Measurements from ENCODE around the gene AKR1B15.

The AKR1B15 gene

DNA sequence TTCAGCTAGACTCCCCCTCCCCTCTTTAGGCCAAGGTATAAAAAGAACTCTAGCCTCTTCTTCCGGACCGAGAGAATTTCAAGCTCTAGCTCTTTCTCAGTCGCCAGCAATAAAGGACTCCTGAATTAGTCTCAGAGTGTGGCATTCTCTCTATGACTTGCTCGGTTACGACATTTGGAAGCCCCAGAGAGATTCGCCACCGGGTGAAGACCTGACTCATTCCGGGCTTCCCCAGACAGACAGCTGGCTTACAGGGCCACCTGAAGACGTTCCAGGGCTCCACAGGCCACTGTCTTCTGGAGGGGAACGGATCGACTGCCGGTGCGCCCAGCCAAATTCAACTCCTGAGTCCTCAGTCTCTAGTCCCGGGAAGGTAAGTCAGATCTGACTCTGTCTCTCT, at the start of gene AKR1B15:
Gene AKR1B15, plus strand, starts transcription at position 234 of the 400 bp plus-strand sequence. CDS start 15,510 bp downstream, outside the sequence.
- H3K27ac ChIP-seq: no peak within 1 kb of the TSS
- TF ChIP-seq, protein P1, sequence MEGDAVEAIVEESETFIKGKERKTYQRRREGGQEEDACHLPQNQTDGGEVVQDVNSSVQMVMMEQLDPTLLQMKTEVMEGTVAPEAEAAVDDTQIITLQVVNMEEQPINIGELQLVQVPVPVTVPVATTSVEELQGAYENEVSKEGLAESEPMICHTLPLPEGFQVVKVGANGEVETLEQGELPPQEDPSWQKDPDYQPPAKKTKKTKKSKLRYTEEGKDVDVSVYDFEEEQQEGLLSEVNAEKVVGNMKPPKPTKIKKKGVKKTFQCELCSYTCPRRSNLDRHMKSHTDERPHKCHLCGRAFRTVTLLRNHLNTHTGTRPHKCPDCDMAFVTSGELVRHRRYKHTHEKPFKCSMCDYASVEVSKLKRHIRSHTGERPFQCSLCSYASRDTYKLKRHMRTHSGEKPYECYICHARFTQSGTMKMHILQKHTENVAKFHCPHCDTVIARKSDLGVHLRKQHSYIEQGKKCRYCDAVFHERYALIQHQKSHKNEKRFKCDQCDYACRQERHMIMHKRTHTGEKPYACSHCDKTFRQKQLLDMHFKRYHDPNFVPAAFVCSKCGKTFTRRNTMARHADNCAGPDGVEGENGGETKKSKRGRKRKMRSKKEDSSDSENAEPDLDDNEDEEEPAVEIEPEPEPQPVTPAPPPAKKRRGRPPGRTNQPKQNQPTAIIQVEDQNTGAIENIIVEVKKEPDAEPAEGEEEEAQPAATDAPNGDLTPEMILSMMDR (conservative IDR thresholded peaks at IDR 0.05): no peak

DNA sequence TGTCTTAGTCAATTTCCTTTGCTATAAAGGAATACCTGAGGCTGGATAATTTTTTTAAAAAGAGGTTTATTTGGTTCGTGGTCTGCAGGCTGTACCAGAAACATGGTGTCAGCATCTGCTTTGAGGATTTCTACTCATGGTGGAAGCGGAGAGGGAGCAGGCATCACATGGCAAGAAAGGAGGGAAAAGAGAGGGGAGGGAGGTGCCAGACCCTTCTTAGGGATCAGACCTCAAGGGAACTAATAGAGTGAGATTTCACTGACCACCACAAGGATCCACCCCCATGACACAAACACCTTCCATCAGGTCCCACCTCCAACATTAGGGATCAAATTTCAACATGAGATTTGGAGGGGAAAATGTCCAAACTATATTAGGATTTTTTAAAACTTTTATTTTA, 48.5 kb upstream of the AKR1B15 start:
- TF ChIP-seq, protein P1 (conservative IDR thresholded peaks at IDR 0.05): no peak

DNA sequence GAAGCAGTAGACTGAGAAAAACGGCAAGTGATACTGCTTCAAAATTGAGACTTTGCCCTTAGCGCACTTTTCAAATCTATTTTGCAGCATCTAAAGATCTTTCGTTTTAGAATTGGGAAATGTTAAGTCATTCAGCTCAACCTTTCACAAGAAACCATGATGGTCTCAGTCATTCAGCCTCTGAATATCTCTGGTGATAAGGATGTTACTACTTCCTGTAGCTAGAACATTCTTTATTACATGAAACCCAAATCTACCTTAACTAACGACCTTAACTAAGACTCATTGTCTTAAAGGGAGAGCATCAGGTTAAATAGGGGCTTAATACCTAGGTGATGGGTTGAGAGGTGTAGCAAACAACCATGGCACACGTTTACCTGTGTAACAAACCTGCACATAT, 47.9 kb upstream of the AKR1B15 start:
- TF ChIP-seq, protein P1 (conservative IDR thresholded peaks at IDR 0.05): no peak
- no peak overlapping the region for H3K27ac ChIP-seq

More for the DNA sequence above, 48.5 kb upstream of the AKR1B15 start:
- H3K27ac ChIP-seq: no peak overlapping the region

DNA sequence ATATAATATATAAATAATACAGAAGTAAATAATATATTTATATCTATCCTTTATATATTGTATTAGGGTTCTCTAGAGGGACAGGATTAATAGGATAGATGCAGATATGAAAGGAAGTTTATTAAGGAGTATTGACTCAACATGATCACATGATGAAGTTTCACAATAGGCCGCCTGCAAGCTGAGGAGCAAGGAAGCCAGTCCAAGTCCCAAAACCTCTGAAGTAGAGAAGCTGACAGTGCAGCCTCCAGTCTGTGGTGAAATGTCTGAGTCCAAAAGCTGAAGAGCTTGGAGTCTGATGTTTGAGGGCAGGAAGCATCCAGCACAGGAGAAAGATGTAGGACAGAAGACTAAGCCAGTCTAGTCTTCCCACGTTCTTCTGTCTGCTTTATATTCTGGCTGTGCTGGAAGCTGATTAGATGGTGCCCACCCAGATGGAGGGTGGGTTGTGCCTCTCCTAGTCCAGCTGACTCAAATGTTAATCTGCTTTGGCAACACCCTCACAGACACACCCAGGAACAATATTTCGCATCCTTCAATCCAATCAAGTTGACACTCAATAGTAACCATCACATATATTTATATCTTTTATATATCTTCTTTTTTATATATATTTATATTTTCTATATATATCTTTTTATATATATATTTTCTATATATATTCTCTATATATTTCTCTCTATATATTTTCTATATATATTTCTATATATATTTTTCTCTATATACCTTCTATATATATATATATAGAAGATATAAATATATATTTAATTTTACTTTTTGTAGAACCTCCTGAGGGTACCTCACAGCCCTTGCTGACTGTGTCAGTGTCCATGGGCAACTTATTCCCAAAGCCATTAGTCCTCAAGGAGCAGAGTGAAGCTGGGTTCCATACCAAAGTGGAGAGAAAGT, 46.2 kb upstream of the AKR1B15 start:
- H3K27ac ChIP-seq: no peak overlapping the region
- TF ChIP-seq, protein P1 (conservative IDR thresholded peaks at IDR 0.05): no peak

DNA sequence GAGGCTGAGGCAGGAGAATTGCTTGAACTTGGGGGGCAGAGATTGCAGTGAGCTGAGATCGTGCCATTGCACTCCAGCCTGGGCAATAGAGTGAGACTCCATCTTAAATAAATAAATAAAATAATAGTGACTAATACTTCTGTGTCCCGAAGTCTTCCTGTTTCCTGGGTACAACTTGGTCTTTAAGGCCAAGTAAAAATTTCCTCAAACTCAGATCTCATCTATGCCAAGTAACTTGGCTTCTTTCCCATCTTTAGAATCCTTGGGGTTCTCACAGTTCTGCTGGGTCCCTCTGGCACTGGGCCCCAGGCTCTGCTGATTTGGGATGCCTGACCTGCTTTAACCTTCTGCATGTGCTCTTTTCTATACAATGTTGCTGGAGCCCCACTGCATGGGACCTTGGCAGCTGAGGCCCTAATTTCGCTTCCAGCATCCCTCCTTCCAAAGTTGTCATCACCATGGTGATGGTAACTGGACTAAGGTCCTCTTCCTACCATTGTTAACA, 44.2 kb upstream of the AKR1B15 start:
- TF ChIP-seq, protein P1 (conservative IDR thresholded peaks at IDR 0.05): no peak
- H3K27ac ChIP-seq: no peak overlapping the region

DNA sequence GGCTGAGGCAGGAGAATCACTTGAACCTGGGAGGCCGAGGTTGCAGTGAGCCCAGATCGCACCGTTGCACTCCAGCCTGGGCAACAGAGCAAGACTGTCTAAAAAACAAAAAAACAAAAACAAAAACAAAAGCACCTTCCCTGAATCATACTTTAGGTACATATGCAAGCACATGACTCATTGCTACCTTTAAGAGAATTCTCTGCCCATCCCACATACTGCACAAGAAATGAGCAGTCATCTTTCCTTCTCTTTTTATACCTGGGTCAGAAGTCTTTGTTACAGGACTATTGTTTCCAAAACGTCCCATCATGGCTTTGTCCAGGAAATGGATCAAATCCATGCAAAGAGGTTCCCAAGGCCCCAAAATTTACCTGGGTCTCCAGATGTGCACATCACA, 43.1 kb upstream of the AKR1B15 start:
- TF ChIP-seq, protein P1 (conservative IDR thresholded peaks at IDR 0.05): no peak

DNA sequence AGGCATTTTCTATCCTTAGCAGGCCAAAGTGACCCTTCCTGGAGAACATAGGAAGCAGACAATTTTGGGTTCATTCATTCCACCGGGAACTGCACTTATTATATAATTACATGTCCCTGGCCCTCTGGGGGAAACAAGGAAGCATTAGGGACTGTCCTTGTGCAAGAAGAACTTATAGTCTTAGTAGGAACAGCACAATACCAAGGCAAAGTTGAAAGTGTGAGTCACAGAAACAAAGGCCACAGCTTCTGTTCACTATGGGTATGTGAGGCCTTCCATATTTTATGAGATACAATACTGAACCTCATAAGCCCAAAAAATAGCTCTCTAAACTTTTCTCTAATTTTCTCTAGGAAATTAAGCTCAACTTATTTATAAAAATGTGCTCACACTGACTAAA, 39.9 kb upstream of the AKR1B15 start:
- no peak overlapping the region for H3K27ac ChIP-seq
- TF ChIP-seq, protein P1 (conservative IDR thresholded peaks at IDR 0.05): no peak

More for the DNA sequence above, 43.1 kb upstream of the AKR1B15 start:
- H3K27ac ChIP-seq: no peak overlapping the region
